Effector CD4-positive, alpha-beta T cell (primary cell): ENCODE data around the gene POLR2L.

Experiments used
- DNase-seq: peaks from one replicate; pipeline ENCODE4 v3.0.0-alpha.2; 2020

Gene POLR2L

DNA sequence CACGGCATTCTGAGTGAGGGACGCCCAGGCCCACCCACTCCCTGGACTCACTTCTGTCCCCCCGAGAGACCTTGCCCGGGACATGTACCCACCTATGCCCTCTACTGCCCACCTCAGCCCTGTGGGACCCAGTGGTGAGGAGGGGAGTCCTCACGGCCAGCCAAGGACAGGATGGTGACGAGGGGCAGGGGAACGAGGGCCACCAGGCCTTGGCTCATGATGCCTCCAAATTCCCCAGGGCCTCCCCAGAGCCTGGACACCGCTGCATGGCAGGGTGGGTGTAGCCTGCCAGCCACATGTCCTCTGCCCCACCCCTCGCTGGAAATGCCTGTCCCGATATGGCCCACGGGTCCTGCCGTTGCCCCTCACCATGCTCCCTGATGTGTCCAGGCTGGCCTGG lies 26.5 kb upstream of the POLR2L start:
- DNase-seq: no peak

DNA sequence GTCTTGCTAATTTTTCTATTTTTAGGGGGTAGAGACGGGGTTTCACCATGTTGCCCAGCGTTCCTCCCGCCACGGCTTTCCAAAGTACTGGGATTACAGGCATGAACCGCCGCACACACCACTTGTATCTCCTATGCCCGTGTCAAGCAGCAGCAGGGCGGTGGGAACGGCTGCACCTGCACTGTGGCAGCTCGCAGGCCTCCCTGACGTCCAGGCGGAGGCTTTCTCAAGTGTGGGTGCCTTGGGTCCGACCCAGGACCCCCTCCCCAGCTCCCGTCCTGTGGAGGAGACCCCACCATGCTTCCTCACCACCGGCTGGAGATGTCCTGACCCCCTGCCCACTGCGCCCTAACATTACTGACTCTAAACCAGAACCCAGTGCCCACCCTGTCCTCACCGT lies 26.1 kb upstream of the POLR2L start:
- DNase-seq: no peak

DNA sequence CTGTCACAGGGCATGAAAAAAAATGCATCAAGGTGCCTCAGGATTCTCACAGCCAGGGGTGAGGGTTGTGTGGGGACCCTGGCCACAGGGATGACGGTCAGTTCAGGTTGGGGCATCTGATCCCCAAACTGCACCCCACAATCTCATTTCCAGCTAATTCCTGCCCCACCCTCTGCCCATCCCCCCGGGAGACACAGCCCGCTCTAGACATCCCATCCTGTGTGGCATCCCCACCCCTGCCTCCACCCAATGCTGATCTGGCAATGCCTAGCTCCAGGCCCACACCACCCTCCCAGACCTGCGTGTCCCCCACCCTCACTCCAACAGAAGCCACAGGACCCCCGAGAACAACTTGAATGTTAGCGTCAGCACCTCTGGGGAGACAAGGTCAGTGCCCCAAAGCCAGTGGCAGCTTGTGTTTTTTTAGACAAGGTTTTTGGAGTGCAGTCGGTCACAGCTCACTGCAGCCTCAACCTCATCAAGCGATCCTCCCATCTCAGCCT lies 25.6 kb upstream of the POLR2L start:
- no peak for DNase-seq

DNA sequence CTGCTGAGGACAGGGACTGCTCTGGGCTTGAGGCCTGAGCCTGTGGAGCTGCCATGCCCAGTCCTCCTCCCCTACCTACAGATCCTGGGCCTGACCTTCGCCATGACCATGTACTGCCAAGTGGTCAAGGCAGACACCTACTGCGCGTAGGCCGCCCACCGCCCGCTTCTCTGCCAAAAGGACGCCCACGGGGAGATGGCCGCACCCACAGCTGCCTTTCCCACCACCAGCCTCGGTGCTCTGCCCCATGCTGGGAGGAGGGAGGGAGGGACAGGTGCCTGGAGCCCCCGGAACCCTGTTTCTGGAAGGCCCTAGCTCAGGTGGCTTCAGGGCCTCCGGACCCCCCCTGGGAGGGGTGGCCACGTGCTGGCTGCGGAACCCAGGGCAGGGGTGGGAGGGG lies 24.2 kb upstream of the POLR2L start:
- DNase-seq: no peak

DNA sequence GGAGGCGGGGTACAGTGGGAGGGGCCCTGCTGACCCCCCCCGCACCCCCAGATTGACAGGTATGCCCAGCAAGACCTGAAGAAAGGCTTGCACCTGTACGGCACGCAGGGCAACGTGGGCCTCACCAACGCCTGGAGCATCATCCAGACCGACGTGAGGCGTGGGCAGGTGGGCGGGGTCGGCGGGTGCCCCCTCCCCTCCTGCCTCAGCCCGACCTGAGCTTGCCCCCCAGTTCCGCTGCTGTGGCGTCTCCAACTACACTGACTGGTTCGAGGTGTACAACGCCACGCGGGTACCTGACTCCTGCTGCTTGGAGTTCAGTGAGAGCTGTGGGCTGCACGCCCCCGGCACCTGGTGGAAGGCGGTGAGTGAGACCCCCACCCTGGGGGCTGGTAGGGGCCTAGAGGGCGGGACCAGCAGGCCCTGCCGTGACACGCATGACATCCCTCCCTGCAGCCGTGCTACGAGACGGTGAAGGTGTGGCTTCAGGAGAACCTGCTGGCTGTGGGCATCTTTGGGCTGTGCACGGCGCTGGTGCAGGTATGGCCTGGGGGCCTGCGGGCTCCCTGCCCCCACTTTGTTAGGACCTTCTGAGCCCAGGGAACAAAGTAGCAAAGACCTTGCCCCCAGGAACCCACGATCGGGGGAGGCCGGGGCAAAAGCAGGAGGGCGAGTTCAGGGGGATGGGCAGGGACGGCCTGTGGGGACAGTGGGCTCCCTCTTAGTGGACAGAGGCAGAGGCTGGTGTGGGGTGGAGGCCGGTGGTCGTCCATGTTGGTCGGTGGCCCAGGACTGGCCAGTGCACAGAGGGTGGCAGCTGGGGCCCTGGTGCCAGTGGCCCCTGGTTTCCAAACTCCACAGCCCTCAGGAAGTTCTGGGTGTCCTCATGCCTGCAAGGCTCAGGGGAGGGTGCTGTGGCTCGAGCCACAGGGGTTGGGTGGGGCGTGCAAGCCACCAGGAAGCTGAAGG lies 23.4 kb upstream of the POLR2L start:
- DNase-seq: no peak

DNA sequence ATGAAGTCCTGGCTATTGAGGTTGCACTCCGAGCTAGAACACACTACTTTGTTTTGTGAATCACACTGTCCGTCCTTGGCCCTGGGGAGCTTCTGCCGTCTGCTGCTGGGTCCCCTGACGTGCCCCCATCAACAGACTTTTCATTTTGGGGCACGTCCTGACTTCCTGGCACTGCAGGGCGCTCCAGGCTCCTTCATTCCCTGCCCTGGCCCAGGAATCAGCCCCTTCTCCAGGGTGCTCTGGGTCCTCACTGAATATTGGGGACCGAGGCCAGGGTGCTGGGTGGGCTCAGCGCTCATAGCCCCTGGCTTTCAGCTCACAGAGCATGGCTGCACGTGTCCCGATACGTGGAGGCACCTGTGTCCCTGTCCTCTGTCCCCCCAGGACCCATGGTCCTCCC lies 22.6 kb upstream of the POLR2L start:
- DNase-seq: no peak

DNA sequence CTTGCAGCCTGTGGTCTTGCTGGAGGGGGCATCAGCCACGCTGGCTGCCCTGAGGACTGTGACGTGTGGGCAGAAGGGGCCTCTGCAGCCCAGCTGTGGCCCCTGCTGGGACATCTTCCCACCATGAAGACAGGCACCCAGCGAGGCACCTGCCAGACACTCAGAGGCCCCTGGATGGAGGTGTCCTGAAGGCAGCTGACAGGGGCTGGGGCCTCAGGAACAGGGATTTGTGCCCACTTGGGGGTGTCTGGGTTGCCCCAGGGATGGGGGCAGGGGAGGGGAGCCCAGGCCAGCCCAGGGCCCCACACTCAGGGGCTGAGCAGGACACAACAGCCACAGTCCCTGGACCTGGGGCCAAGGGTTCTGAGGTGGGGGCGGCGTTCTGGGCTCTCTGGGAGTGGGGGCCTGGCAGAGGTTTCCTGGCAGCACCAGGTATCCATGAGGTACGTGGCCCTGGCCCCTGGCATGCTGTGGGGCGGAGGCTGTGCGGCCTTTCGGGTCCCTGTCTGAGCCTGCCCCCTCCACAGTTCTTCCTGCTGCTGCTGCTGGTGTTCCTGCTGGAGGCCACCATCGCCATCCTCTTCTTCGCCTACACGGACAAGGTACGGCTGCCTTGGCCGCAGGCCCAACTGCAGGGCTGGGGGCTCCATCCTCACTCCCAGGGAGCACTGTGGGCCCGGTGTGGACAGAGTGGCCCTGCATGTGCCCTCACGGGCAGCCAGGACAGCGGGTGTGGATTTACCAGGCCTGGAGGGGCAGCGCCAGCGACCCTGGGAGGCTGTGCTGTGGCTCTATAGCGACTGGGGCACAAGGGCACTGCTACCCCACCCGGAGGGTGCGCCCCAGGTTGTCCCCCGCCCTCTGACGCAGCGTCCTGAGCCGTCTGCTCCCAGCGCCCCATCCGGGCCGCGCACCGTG lies 21.8 kb upstream of the POLR2L start:
- no peak for DNase-seq

DNA sequence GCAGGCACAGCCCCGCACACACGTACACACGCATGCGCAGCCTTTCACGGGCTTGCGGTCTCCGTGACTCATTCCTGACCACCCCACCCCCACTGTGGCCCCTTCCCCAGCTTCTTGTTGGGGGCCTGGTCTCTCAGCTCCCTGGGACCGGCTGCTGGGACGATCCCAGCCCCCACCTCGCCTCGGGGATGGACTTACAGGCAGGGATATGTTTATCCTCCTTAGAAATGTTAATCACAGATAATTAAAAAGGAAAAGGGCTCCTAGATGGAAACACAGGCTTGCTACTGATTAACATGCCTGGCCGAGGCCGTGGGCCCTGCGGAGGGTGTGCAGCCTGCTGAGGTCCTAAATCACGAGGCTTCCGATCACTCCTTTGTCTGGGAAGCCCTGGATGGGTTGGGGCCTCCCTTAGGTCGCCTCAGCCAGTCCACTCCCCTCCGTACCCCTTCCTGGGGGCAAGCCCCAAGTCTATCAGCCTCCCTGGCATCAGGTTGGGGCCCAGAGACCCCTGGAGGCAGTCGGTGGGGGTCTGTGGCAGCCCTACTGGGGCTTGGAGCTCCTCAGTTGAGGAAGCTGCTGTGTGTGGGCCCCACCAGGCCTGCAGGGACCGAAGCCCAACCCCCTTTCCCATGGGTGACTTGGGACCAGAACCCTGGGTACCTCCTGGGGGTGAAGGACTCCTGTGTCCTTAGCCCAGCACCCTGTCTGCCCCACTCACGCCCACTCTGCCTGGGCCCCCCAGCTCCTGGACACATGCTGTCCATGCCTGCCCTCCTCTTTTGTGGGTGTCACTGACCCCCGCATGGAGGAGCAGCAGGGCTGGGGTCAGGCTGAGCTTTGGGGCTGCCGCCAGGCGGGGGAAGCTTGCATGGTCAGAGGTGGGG lies 20.9 kb upstream of the POLR2L start:
- no peak for DNase-seq

DNA sequence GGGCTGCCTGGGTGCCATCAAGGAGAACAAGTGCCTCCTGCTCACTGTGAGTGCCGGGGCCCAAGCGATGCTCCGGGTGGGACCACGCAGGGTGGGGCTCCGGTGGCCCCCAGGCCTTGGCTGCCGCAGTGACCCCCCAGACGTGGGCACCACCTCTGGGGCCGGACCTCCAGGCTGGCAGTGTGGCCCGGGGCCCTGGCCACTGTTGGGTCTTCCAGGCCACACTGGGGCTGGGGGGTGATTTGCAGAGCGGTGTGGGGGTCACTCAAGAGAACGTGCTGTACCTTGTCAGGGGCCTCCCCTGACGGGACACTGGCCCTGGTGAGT lies 20.3 kb upstream of the POLR2L start:
- DNase-seq: no peak

DNA sequence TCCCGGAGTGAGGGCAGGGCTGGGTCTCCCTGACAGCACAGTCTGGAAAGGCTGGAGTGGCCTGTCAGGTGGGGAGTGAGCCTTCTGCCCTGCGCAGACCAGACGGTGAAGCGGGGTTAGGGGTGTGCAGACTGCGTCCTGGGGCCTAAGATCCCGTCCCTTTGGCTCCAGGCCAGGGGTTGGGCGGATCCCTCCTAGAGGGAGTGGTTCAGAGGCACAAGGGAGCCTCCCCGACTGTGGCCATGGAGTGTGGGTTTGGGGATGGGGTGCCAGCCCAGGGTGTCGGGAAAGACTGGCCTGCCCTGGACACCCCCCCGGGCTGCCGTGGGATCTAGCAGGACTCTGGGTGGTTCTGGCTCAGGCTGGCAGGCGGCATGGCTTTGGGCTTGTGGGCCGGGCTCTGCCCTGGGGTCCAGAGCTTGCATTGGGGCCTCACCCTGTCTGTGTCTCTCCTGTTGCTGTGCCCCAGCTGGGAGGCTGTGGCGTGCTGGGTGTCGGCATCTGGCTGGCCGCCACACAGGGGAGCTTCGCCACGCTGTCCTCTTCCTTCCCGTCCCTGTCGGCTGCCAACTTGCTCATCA lies 19.8 kb upstream of the POLR2L start:
- DNase-seq: no peak

DNA sequence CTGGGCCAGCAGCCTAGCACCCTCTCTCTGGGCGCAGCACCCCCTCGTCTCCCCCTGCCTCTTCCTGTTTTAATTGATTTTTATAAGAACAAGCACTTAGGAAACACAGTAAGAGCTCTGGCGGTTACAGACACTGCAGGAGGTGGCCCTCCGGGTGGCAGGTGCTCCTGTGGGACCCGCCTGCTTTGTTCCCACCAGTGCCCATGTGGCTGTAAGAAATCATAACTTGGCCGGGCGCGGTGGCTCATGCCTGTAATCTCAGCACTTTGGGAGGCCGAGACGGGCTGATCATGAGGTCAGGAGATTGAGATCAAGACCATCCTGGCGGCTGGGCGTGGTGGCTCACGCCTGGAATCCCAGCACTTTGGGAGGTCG lies 18.8 kb upstream of the POLR2L start:
- DNase-seq: no peak

DNA sequence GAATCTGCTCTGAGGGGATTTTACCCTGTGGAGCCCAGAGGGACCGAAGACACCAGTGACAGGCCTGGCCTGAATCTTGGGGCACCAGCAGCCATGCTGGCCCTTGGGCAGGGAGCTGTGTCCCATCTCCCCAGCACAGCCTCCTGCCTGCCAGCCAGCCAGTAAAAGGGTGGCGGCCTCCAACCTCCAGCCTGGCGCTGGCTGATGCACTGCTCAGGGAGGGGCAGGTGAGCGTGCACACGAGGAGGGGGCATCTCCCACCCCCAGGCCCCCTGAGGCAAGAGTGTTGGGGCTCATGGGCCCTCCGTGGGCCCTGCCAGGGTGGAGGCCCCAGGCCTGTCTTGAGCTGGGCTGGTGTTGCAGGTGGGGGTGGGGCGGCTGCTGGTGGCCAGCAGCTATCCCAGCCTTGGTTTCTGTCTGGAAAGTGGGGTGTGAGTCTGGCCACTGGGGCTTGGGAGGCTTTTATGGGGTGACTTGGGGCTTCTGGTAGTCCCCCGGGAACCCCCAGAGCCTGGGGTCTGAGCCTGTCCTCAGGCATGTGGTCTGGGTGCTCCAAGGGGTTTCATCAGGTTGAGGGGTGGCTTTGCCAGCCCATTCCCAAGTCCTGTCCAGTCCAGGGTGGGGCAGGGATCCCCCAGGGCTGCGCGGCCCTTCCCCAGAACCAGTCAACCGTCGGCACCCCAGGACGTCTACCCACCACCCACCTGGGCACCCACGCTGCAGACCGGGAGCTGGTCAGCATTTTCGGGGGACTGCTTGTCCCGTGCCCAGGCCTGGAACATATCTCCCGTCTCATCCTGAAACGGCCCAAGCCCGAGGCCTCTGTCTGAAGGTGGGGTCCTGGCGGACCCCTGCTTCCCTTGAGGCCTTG lies 18.1 kb upstream of the POLR2L start:
- DNase-seq: no peak

DNA sequence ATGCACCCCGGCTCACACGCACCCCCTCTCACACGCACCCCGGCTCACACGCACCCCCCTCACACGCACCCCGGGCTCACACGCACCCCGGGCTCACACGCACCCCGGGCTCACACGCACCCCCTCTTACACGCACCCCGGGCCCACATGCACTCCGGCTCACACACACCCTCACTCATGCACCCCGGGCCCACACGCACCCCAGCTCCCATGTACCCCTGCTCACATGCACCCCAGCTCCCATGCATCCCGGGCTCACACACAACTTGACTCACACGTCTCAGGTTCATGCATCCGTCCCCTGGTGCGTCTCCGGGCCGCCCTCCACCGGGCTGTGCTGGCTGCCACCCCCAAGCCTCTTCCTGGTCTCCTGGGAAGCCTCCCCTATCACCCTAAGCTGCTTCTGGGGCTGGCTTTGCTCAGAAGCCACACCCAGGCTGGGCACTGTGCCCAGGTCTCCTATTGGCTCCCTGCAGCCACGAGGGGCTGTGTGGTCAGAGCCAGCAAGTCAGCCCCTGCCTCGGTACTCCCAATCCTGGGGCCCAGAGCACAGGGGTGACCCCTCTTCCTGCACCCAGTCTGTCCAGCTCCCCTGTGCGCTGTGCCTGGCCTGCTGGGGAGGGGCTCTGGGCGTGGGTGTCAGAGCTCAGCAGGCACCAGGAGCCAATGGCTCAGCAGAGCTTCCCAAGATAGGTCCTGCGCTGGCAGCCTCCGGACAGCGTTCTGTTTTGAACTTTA lies 17.2 kb upstream of the POLR2L start:
- no peak for DNase-seq

DNA sequence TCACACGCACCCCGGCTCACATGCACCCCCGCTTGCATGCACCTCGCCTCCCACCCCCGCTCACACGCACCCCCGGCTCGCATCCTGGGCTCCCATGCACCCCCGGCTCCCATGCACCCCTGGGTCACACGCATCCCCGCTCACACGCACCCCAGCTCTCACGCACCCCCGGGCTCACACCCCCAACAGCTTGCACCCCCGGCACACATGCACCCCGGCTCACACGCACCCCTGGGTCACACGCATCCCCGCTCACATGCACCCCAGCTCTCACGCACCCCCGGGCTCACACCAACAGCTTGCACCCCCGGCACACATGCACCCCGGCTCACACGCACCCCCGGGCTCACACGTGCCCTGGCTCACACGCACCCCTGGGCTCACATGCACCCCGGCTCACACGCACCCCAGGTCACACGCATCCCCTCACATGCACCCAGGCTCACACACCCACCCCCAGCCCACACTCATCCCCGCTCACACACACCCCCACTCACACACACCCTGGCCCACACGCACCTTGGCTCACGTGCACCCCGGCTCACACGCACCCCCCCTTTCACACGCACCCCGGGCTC lies 16.5 kb upstream of the POLR2L start:
- no peak for DNase-seq

DNA sequence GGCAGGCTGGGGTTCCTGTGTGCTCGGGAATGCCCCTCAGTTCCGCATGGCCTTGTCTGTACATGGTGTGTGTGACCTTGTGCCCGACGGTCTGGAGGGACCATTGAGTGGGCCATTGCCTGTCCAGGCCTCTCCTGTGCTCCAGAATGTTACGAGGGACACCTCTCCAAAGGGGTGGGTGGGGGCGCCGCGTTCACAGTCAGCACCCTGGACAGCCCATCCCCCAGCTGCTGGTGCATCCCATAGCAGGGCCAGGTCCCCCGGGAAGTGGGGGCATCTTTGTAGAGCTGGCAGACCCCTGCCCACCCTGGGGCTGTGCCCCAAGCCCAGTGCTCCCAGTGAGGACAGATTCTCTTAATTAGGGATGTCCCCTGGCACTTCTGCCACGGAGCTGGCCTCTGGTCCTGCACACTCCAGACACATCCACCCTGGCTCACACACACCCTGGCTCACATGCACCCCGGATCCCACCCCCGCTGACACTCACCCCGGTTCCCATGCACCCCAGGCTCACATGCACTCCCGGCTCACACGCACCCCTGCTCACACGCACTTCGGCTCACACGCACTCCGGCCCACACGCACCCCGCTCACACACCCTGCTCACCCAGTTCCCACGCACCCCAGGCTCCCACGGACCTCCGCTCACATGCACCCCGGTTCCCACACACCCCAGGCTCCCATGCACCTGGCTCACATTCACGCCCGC lies 15.9 kb upstream of the POLR2L start:
- no peak for DNase-seq

DNA sequence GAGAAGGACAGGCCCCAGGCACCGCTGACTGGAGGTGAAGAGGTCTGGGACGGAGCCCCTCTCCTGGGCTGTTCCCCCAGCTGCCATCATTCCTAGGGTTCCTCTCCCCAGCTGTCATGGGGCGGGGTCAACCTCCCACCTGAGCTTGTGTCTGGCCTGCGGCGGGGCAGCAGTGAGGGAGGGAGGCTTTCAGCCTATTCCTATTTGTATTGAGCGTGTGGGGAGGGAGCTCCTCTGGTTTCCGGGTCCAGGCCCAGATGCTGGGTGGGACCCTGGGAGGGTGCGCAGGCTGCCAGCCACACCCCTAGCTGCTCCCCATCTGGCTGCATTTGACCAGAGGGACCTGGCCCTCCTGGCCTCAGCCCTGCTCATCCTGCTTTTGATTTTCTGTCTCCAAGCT lies 14.1 kb upstream of the POLR2L start:
- DNase-seq: no peak

DNA sequence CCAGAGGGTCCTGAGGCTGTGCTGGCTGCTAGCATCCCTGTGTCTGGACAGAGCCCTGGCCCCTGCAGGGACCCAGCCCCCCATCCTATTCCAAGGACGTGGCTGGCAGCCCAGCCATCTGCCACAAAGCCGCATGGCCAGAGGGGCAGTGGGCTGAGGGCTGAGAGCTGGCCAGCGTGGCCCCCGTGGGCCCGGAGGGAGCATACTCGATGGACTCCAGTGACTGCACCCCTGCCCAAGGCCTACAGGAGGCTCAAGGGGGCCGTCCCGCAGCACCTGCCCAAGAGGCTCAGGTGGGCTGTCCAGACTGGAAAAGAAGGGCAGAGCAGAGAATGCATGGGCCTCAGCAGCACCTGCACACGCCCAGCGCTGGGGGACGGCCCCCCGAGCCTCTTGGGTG lies 13.5 kb upstream of the POLR2L start:
- DNase-seq: no peak

DNA sequence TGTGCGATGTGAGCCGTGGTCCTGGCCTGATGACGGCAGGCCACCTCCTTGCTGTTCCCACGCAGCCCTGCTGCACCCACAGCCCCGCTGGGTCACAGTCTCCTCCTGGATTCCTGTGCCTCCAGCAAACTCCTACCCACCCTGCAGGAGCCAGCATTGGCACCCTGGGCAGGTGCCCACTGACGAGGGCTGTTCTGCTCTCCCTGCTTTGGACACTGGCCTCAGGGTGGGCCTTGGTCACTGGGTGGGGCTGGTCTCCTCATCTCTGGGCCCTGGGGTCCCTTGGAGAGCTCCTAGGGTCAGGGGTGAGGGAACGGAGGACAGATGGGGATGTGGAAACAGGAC lies 13.0 kb upstream of the POLR2L start:
- no peak for DNase-seq

DNA sequence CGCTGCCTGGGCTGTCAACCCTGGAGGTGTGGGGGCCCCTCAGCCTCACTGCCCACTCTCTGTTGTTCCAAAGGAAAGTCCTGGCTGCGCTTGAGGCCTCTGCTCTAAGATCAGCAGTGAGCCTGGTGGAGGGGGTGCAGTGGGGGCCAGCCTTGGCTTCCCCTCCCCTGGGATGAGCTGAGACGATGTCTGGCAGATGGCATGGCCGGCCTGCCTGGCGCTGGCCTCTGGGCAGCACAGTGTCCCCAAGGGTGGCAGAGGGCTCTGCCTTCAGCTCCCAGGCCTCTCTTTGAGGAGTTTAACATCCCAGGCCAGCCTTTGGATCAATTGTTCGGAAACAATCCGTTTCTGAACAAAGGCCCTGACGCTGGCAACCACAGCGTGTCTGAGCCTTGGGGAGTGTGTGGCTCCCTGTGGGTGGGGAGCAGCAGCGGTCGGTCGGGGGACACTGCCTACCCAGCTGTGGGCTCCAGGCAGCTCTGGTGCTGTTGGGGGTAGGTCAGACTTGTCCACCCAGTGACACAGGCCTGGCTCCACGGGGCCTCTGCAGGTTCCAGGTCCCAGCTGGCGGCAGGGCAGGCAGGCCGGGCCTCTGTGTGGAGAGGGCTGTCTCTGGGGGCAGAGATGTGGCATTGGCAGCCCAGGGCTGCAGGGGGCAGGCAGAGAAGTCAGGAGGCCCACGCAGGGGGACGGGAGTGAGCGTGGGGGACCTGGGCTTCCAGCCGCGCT lies 12.4 kb upstream of the POLR2L start:
- DNase-seq: no peak
